Activated B cell treated with CpG ODN at 0.5 μM for 24 hours (primary cell): ENCODE measurements around the gene PROC. TPM values are rescaled to one million over a fixed set of nuclear protein-coding genes. Genes with fewer than 3 reads are reported as not detected.

Experiments
- ATAC-seq: fragments of 200-7000 bp; cut with Tn5 transposase; one replicate; pipeline ENCODE4 v1.10.0; 2021; ENCODE audit warnings: low read depth, mild to moderate bottlenecking, moderate library complexity
- CTCF ChIA-PET: fragments of 350-600 bp; sonication (Branson Sonifier 250); formaldehyde crosslinking; loops from one replicate; lab custom pipeline; 2021; ENCODE audit warnings: antibody characterized with exemption; lab: Charles Lee
- POLR2A ChIA-PET: fragments of 350-600 bp; sonication (Branson Sonifier 250); formaldehyde crosslinking; loops from one replicate; lab custom pipeline; 2021; ENCODE audit warnings: antibody characterized with exemption; lab: Charles Lee
- DNase-seq: peaks from one replicate; pipeline ENCODE4 v3.0.0; 2022
- H3K27ac Mint-ChIP-seq: one replicate; pipeline ENCODE4 v1.8.0; 2020; ENCODE audit warnings: mixed read lengths
- H3K27me3 Mint-ChIP-seq: one replicate; pipeline ENCODE4 v1.8.0; 2021; ENCODE audit warnings: mixed read lengths
- H3K36me3 Mint-ChIP-seq: one replicate; pipeline ENCODE4 v1.8.0; 2021; ENCODE audit warnings: low read depth, mixed read lengths
- H3K4me1 Mint-ChIP-seq: one replicate; pipeline ENCODE4 v1.8.0; 2021; ENCODE audit warnings: mixed read lengths
- H3K4me3 Mint-ChIP-seq: one replicate; pipeline ENCODE4 v1.8.0; 2020; ENCODE audit warnings: mild to moderate bottlenecking, mixed read lengths
- H3K9me3 Mint-ChIP-seq: one replicate; pipeline ENCODE4 v1.8.0; 2020; ENCODE audit warnings: mixed read lengths
- intact Hi-C: fragments of 100-400 bp; cut with micrococcal nuclease; formaldehyde crosslinking; loops from one replicate; pipeline ENCODE4 v1.15.1; 2024
- total RNA-seq: library from RNA; stranded (reverse); gene quantifications from 2 replicates; pipeline ENCODE4 v1.2.3, GENCODE V29; 2022
- TF ChIP-seq, protein P1 (sequence below): fragments of 200-600 bp; IDR thresholded peaks from one replicate; pipeline ENCODE4 v1.8.0; 2022; ENCODE audit warnings: antibody characterized with exemption, mild to moderate bottlenecking

The PROC gene
- total RNA-seq, 1 donor from 2014 or later = not detected

DNA sequence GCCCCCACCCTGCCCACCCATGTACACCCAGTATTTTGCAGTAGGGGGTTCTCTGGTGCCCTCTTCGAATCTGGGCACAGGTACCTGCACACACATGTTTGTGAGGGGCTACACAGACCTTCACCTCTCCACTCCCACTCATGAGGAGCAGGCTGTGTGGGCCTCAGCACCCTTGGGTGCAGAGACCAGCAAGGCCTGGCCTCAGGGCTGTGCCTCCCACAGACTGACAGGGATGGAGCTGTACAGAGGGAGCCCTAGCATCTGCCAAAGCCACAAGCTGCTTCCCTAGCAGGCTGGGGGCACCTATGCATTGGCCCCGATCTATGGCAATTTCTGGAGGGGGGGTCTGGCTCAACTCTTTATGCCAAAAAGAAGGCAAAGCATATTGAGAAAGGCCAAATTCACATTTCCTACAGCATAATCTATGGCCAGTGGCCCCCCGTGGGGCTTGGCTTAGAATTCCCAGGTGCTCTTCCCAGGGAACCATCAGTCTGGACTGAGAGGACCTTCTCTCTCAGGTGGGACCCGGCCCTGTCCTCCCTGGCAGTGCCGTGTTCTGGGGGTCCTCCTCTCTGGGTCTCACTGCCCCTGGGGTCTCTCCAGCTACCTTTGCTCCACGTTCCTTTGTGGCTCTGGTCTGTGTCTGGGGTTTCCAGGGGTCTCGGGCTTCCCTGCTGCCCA, 9.3 kb downstream of the PROC start:
- ATAC-seq = no peak
- Mint-ChIP-seq H3K36me3 (no peaks in the 10 kb centered on the region), H3K4me3 (no peak overlapping the region), H3K27me3 (no peaks in the 10 kb centered on the region), H3K27ac (no peak overlapping the region), H3K9me3 (no peaks in the 10 kb centered on the region), H3K4me1 (peaks cover 9% of the 10 kb centered on the region)
- intact Hi-C loops = no loop called here
- DNase-seq = no peak
- POLR2A ChIA-PET = no interaction called here
- CTCF ChIA-PET = no interaction called here
- TF ChIP-seq, protein P1, sequence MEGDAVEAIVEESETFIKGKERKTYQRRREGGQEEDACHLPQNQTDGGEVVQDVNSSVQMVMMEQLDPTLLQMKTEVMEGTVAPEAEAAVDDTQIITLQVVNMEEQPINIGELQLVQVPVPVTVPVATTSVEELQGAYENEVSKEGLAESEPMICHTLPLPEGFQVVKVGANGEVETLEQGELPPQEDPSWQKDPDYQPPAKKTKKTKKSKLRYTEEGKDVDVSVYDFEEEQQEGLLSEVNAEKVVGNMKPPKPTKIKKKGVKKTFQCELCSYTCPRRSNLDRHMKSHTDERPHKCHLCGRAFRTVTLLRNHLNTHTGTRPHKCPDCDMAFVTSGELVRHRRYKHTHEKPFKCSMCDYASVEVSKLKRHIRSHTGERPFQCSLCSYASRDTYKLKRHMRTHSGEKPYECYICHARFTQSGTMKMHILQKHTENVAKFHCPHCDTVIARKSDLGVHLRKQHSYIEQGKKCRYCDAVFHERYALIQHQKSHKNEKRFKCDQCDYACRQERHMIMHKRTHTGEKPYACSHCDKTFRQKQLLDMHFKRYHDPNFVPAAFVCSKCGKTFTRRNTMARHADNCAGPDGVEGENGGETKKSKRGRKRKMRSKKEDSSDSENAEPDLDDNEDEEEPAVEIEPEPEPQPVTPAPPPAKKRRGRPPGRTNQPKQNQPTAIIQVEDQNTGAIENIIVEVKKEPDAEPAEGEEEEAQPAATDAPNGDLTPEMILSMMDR = no peak

DNA sequence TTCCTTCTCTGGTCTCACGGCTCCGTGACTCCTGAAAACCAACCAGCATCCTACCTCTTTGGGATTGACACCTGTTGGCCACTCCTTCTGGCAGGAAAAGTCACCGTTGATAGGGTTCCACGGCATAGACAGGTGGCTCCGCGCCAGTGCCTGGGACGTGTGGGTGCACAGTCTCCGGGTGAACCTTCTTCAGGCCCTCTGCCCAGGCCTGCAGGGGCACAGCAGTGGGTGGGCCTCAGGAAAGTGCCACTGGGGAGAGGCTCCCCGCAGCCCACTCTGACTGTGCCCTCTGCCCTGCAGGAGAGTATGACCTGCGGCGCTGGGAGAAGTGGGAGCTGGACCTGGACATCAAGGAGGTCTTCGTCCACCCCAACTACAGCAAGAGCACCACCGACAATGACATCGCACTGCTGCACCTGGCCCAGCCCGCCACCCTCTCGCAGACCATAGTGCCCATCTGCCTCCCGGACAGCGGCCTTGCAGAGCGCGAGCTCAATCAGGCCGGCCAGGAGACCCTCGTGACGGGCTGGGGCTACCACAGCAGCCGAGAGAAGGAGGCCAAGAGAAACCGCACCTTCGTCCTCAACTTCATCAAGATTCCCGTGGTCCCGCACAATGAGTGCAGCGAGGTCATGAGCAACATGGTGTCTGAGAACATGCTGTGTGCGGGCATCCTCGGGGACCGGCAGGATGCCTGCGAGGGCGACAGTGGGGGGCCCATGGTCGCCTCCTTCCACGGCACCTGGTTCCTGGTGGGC, 10.0 kb downstream of the PROC start:
- TF ChIP-seq, protein P1 = no peak
- H3K27me3 Mint-ChIP-seq = no peaks in the 10 kb centered on the region
- no peak overlapping the region for H3K4me3 Mint-ChIP-seq
- H3K9me3 Mint-ChIP-seq = no peaks in the 10 kb centered on the region
- DNase-seq (no peak), ATAC-seq (no peak)
- H3K36me3 Mint-ChIP-seq = no peaks in the 10 kb centered on the region
- intact Hi-C loops = no loop called here
- CTCF ChIA-PET = no interaction called here
- H3K4me1 Mint-ChIP-seq = peaks cover 6% of the 10 kb centered on the region
- POLR2A ChIA-PET = no interaction called here
- H3K27ac Mint-ChIP-seq = no peak overlapping the region

DNA sequence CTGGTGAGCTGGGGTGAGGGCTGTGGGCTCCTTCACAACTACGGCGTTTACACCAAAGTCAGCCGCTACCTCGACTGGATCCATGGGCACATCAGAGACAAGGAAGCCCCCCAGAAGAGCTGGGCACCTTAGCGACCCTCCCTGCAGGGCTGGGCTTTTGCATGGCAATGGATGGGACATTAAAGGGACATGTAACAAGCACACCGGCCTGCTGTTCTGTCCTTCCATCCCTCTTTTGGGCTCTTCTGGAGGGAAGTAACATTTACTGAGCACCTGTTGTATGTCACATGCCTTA, 10.5 kb downstream of the PROC start:
- Mint-ChIP-seq H3K4me3 (no peak overlapping the region), H3K36me3 (no peaks in the 10 kb centered on the region), H3K27ac (no peak overlapping the region), H3K9me3 (no peaks in the 10 kb centered on the region), H3K27me3 (no peaks in the 10 kb centered on the region), H3K4me1 (peaks cover 3% of the 10 kb centered on the region)
- DNase-seq (no peak), ATAC-seq (no peak)
- POLR2A ChIA-PET = interaction anchor here (1.3 kb wide), 1 partner anchor 30 kb away, joined by 3 read pairs; no protein-coding TSS in a partner anchor
- CTCF ChIA-PET = no interaction called here
- TF ChIP-seq, protein P1 = no peak
- intact Hi-C loops = no loop called here

DNA sequence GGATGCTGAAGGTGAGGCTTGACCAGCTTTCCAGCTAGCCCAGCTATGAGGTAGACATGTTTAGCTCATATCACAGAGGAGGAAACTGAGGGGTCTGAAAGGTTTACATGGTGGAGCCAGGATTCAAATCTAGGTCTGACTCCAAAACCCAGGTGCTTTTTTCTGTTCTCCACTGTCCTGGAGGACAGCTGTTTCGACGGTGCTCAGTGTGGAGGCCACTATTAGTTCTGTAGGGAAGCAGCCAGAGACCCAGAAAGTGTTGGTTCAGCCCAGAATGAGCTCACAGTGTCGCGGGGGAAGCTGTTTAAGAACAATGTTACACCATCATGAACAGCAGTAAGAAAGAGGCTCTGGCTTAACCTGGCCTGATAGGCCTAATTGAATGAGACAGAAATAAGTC, 11.1 kb downstream of the PROC start:
- intact Hi-C loops = no loop called here
- H3K27ac Mint-ChIP-seq = no peak overlapping the region
- TF ChIP-seq, protein P1 = no peak
- H3K4me3 Mint-ChIP-seq = no peak overlapping the region
- DNase-seq (no peak), ATAC-seq (no peak)
- no peaks in the 10 kb centered on the region for H3K9me3 Mint-ChIP-seq
- ChIA-PET CTCF (no interaction called here), POLR2A (interaction anchor here (0.6 to 1.3 kb wide), 2 partner anchors 30 to 64 kb away, joined by 3 read pairs; no protein-coding TSS in a partner anchor)
- H3K4me1 Mint-ChIP-seq = no peaks in the 10 kb centered on the region
- H3K27me3 Mint-ChIP-seq = no peaks in the 10 kb centered on the region
- no peaks in the 10 kb centered on the region for H3K36me3 Mint-ChIP-seq

DNA sequence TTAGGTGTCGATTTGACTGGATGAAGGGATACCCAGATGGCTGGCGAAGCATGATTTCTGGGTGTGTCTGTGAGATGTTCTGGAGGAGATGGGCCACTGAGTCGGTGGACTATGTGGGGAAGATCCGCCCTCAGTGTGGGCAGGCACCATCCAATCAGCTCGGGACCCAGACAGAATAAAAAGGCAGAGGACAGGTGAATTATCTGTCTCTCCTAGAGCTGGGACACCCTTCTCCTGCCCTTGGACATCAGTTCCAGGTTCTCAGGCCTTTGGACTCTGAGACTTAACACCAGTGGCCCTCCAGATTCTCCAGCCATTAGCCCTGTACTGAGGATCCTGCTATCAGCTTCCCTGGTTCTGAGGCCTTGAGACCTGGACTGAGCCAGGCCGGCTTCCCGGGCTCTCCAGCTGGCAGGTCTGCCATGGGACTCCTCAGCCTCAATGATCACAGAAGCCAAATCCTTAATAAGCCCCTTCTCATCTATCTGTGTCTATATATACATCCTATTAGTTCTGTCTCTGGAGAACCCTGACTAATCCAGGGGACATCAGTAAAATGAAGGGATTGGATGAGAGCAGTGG, 11.7 kb downstream of the PROC start:
- DNase-seq = no peak
- Mint-ChIP-seq H3K27ac (no peak overlapping the region), H3K36me3 (no peaks in the 10 kb centered on the region), H3K27me3 (no peaks in the 10 kb centered on the region), H3K4me1 (no peaks in the 10 kb centered on the region), H3K4me3 (no peak overlapping the region), H3K9me3 (no peaks in the 10 kb centered on the region)
- POLR2A ChIA-PET = interaction anchor here (0.6 to 1.3 kb wide), 2 partner anchors 31 to 65 kb away, joined by 3 read pairs; no protein-coding TSS in a partner anchor
- CTCF ChIA-PET = no interaction called here
- TF ChIP-seq, protein P1 = no peak
- ATAC-seq = no peak
- intact Hi-C loops = no loop called here
